SK-N-SH (cell line): ENCODE results near the gene TRIM22. TPM values are rescaled to one million over a fixed set of nuclear protein-coding genes. Genes with fewer than 3 reads are reported as not detected.

Source experiments
- CTCF ChIA-PET: fragments of 300-600, 350-600 bp; formaldehyde crosslinking; extraction: SDS; loops from one replicate; lab custom pipeline; 2021; lab: Yijun Ruan, JAX
- POLR2A ChIA-PET: fragments of 350-600 bp; sonication (Branson Sonifier 250); formaldehyde crosslinking; extraction: SDS; loops from one replicate; lab custom pipeline; 2020; ENCODE audit warnings: antibody characterized with exemption, inconsistent platforms; lab: Yijun Ruan, JAX
- DNase-seq: peaks from one replicate; pipeline ENCODE4 v3.0.0; 2012
- H2AFZ ChIP-seq: fragments of 200-600 bp; sonication (generic); 2 replicates; pipeline ENCODE4 v1.8.1; 2016; ENCODE audit warnings: antibody characterized with exemption, mild to moderate bottlenecking, low read depth
- H3F3A ChIP-seq: fragments of 200-600 bp; sonication (generic); replicated peaks from 2 replicates; pipeline ENCODE3; 2016; ENCODE audit warnings: antibody characterized with exemption, mild to moderate bottlenecking; ENCODE audit not compliant: insufficient read depth
- H3K27ac ChIP-seq, 2 experiments: fragments of 200-500 bp in 1 of 2; fragments of 200-600 bp in 1 of 2; sonication (Bioruptor generic) in 1 of 2; sonication (generic), shearing (Covaris generic) in 1 of 2; 2 replicates each; pipeline versions ENCODE4 v1.5.1 to v1.6.1; 2014 to 2016; ENCODE audit warnings: low read depth in 2 of 2, inconsistent platforms in 1 of 2, low read length in 1 of 2, mild to moderate bottlenecking in 1 of 2, mixed read lengths in 1 of 2
- H3K27me3 ChIP-seq: fragments of 200-600 bp; sonication (generic), shearing (Covaris generic); 2 replicates; pipeline ENCODE4 v1.6.1; 2016; ENCODE audit warnings: mixed run types; ENCODE audit not compliant: insufficient read depth
- H3K36me3 ChIP-seq, 2 experiments: fragments of 200-500 bp in 1 of 2; fragments of 200-600 bp in 1 of 2; sonication (Bioruptor generic) in 1 of 2; sonication (generic) in 1 of 2; replicated peaks in 1 of 2; 2 replicates each; pipeline versions ENCODE3 to v1.5.1; 2014 to 2016; ENCODE audit warnings: low read length in 1 of 2, mild to moderate bottlenecking in 1 of 2; ENCODE audit not compliant: insufficient read depth in 2 of 2, control insufficient read depth in 1 of 2
- H3K4me1 ChIP-seq, 2 experiments: fragments of 200-500 bp in 1 of 2; fragments of 200-600 bp in 1 of 2; sonication (Bioruptor generic) in 1 of 2; sonication (generic), shearing (Covaris generic) in 1 of 2; 2 replicates each; pipeline versions ENCODE4 v1.5.1 to v1.6.1; 2014 to 2016; ENCODE audit warnings: low read depth in 1 of 2, low read length in 1 of 2, mixed run types in 1 of 2; ENCODE audit not compliant: insufficient read depth in 2 of 2, control insufficient read depth in 1 of 2
- H3K4me2 ChIP-seq: fragments of 200-600 bp; sonication (generic), shearing (Covaris generic); 2 replicates; pipeline ENCODE4 v1.6.1; 2017; ENCODE audit warnings: mixed run types
- H3K4me3 ChIP-seq, 2 experiments: fragments of 200-500 bp in 1 of 2; fragments of 200-600 bp in 1 of 2; sonication (Bioruptor generic) in 1 of 2; sonication (generic), shearing (Covaris generic) in 1 of 2; 2 replicates each; pipeline versions ENCODE4 v1.5.1 to v1.8.1; 2014 to 2016; ENCODE audit warnings: low read depth in 2 of 2, inconsistent platforms in 1 of 2, low read length in 1 of 2, mild to moderate bottlenecking in 1 of 2, mixed read lengths in 1 of 2, moderate library complexity in 1 of 2
- H3K79me2 ChIP-seq: fragments of 200-600 bp; sonication (generic); 2 replicates; pipeline ENCODE4 v1.8.1; 2017; ENCODE audit warnings: mild to moderate bottlenecking; ENCODE audit not compliant: insufficient read depth
- H3K9ac ChIP-seq: fragments of 200-600 bp; sonication (generic); 2 replicates; pipeline ENCODE4 v1.6.1; 2017; ENCODE audit warnings: mixed run types
- H3K9me2 ChIP-seq: fragments of 200-600 bp; sonication (generic); 2 replicates; pipeline ENCODE4 v1.6.1; 2017; ENCODE audit warnings: mixed run types
- H3K9me3 ChIP-seq: fragments of 200-600 bp; sonication (generic); 2 replicates; pipeline ENCODE4 v1.6.1; 2017; ENCODE audit warnings: mixed run types, mild to moderate bottlenecking, moderate library complexity
- H4K20me1 ChIP-seq: fragments of 200-600 bp; sonication (generic); 2 replicates; pipeline ENCODE4 v1.6.1; 2017; ENCODE audit warnings: mild to moderate bottlenecking, mixed run types; ENCODE audit not compliant: insufficient read depth
- CHD2 ChIP-seq: fragments of 150-350 bp; IDR thresholded peaks from 2 replicates; pipeline ENCODE4 v1.6.1; 2018; ENCODE audit warnings: low read length; ENCODE audit not compliant: partially characterized antibody
- ELF1 ChIP-seq: IDR thresholded peaks from 2 replicates; pipeline ENCODE4 v1.4.0; 2012
- EZH2phosphoT487 ChIP-seq: fragments of 200-600 bp; sonication (generic); IDR thresholded peaks from 2 replicates; pipeline ENCODE4 v1.6.1; 2017; ENCODE audit warnings: low read depth, mixed run types, mild to moderate bottlenecking, antibody characterized with exemption, moderate library complexity, borderline replicate concordance
- POLR2AphosphoS5 ChIP-seq: IDR thresholded peaks from 2 replicates; pipeline ENCODE4 v1.6.1; 2012; ENCODE audit warnings: low read depth, low read length
- RAD21 ChIP-seq: IDR thresholded peaks from 2 replicates; pipeline ENCODE4 v1.6.1; 2012; ENCODE audit warnings: mild to moderate bottlenecking, low read length
- RCOR1 ChIP-seq: fragments of 150-350 bp; IDR thresholded peaks from 2 replicates; pipeline ENCODE4 v1.6.1; 2017; ENCODE audit warnings: antibody characterized with exemption, low read length
- RFX5 ChIP-seq: IDR thresholded peaks from 2 replicates; pipeline ENCODE4 v1.6.1; 2012; ENCODE audit warnings: mild to moderate bottlenecking, improper control_type of control experiment, low read length
- SIN3A ChIP-seq: IDR thresholded peaks from 2 replicates; pipeline ENCODE4 v1.6.1; 2012; ENCODE audit warnings: low read depth, mild to moderate bottlenecking, low read length, moderate library complexity, borderline replicate concordance
- WGBS: methylation state at CpG from one replicate; pipeline ENCODE4 v1.1.6; 2017; ENCODE audit warnings: low lambda C conversion rate; 5-methylcytosine and 5-hydroxymethylcytosine counted together
- polyA plus RNA-seq, 3 experiments: library from polyadenylated mRNA; depleted of rRNA; stranded (reverse); fragments of >200 nt; gene quantifications; 2 replicates each; pipeline ENCODE4 v1.2.3, GENCODE V29; 2012
- TF ChIP-seq, protein P1 (sequence below): fragments of 150-350 bp; IDR thresholded peaks from 2 replicates; pipeline ENCODE4 v1.6.1; 2017; ENCODE audit warnings: antibody characterized with exemption, low read length, low read depth, borderline replicate concordance

Gene TRIM22
- polyA plus RNA-seq, 1 of the 3 experiments (the other 2 are of a cell fraction) = 47.1 TPM

DNA sequence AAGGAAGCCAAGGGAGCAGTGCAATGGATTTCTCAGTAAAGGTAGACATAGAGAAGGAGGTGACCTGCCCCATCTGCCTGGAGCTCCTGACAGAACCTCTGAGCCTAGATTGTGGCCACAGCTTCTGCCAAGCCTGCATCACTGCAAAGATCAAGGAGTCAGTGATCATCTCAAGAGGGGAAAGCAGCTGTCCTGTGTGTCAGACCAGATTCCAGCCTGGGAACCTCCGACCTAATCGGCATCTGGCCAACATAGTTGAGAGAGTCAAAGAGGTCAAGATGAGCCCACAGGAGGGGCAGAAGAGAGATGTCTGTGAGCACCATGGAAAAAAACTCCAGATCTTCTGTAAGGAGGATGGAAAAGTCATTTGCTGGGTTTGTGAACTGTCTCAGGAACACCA is 6.6 kb downstream of the TRIM22 start (continued):
- TF ChIP-seq, protein P1, sequence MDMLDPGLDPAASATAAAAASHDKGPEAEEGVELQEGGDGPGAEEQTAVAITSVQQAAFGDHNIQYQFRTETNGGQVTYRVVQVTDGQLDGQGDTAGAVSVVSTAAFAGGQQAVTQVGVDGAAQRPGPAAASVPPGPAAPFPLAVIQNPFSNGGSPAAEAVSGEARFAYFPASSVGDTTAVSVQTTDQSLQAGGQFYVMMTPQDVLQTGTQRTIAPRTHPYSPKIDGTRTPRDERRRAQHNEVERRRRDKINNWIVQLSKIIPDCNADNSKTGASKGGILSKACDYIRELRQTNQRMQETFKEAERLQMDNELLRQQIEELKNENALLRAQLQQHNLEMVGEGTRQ = no peak
- TF ChIP-seq RCOR1 = no peak

DNA sequence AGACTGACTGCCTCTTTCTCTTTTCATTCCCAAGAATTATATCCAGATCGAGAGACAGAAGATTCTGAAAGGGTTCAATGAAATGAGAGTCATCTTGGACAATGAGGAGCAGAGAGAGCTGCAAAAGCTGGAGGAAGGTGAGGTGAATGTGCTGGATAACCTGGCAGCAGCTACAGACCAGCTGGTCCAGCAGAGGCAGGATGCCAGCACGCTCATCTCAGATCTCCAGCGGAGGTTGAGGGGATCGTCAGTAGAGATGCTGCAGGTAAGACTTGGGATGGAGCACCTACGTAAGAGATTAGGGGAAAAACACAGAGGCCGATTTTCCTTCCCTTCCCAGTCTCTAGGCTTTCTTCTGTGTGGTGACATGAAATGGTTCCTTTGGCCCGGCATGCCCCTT is 8.7 kb downstream of the TRIM22 start:
- H3K79me2 ChIP-seq = no peaks in the 10 kb centered on the region
- H3K36me3 ChIP-seq = peaks cover 32 to 43% of the 10 kb centered on the region in 2 experiments
- TF ChIP-seq ELF1 = no peak
- TF ChIP-seq, all 33 proteins: peak for 0
- H3K9me3 ChIP-seq = no peaks in the 10 kb centered on the region
- peaks cover 0 to 6% of the 10 kb centered on the region in 2 experiments; a peak in 2 of 4 replicates for H3K4me1 ChIP-seq
- CTCF ChIA-PET = no interaction called here
- no peak overlapping the region for H3K4me2 ChIP-seq
- no peak overlapping the region for H3K9ac ChIP-seq
- no peaks in the 10 kb centered on the region for H3K27me3 ChIP-seq
- no peak overlapping the region for H2AFZ ChIP-seq
- no peak for DNase-seq
- H3K27ac ChIP-seq = no peak overlapping the region
- no peaks in the 10 kb centered on the region for H3K9me2 ChIP-seq
- 53% methylated on average over 7 of the region's 7 CpGs for WGBS
- peaks cover 4% of the 10 kb centered on the region for H3F3A ChIP-seq
- H4K20me1 ChIP-seq = no peaks in the 10 kb centered on the region
- H3K4me3 ChIP-seq = no peak overlapping the region
- POLR2A ChIA-PET = no interaction called here

DNA sequence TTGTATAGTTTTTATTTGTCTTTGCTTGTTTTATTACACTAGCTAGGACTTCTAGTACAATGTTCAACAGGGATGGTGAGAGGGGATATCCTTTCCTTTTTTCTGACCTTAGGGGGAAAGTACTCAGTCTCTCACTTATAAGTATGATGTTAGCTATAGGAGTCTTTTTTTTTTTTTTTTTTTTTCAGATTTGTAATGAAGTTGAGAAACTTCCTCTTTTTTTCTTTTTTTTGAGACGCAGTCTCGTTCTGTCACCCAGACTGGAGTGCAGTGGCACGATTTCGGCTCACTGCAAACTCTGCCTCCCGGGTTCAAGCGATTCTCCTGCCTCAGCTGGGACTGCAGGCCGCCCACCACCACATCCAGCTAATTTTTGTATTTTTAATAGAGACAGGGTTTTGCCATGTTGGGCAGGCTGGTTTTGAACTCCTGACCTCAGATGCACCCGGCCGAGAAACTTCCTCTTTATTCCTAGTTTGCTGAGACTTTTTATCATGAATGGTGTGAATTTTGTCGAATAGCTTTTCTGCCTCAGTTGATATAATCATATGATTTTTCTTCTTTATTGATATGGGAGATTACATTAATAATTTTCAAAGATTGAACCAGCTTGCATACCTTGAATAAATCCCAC is 10.9 kb downstream of the TRIM22 start:
- peaks cover 34 to 48% of the 10 kb centered on the region in 2 experiments for H3K36me3 ChIP-seq
- no peaks in the 10 kb centered on the region for H4K20me1 ChIP-seq
- H3K4me1 ChIP-seq = peaks cover 0 to 6% of the 10 kb centered on the region in 2 experiments; a peak in 2 of 4 replicates
- no peaks in the 10 kb centered on the region for H3K9me2 ChIP-seq
- POLR2A ChIA-PET = no interaction called here
- H3K27ac ChIP-seq = no peak overlapping the region
- H3K9me3 ChIP-seq = no peaks in the 10 kb centered on the region
- no peaks in the 10 kb centered on the region for H3K79me2 ChIP-seq
- CTCF ChIA-PET = no interaction called here
- H3F3A ChIP-seq = peaks cover 4% of the 10 kb centered on the region
- H2AFZ ChIP-seq = no peak overlapping the region
- DNase-seq = no peak
- no peak overlapping the region for H3K4me3 ChIP-seq
- no peak overlapping the region for H3K4me2 ChIP-seq
- TF ChIP-seq EZH2phosphoT487 (no peak), POLR2AphosphoS5 (no peak), RAD21 (no peak), RFX5 (no peak), SIN3A (no peak)
- no peaks in the 10 kb centered on the region for H3K27me3 ChIP-seq
- no peak overlapping the region for H3K9ac ChIP-seq
- 68% methylated on average over 10 of the region's 10 CpGs for WGBS

DNA sequence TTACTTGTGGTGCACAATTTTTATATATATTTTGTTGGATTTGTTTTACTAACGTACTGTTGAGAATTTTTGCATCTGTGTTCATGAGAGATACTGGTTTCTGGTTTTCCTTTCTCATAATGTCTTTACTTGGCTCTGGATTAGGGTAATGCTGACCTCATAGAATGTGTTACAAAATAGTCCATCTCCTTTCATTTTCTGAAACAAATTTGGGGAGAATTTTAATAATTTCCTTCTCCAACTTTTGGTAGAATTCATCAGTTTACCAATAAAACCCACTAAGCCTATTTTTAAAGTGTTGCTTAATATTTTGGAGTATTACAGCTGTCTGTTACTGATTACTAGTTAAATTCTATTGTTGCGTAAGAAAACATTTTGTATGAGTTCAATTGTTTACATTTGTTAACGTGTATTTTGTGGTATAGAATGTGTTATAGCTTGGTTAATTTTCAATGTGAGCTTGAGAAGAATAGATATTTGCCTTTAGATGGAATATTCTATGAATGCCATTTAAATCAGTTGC is 11.5 kb downstream of the TRIM22 start:
- peaks cover 0 to 2% of the 10 kb centered on the region in 2 experiments; a peak in 2 of 4 replicates for H3K4me1 ChIP-seq
- POLR2A ChIA-PET = no interaction called here
- H4K20me1 ChIP-seq = no peaks in the 10 kb centered on the region
- TF ChIP-seq CHD2 = no peak
- no peak overlapping the region for H3K9ac ChIP-seq
- H3K9me2 ChIP-seq = no peaks in the 10 kb centered on the region
- no peaks in the 10 kb centered on the region for H3K9me3 ChIP-seq
- no peak overlapping the region for H3K4me3 ChIP-seq
- no peak overlapping the region for H3K27ac ChIP-seq
- CTCF ChIA-PET = no interaction called here
- 32% methylated on average over 3 of the region's 3 CpGs for WGBS
- H3K27me3 ChIP-seq = no peaks in the 10 kb centered on the region
- no peak overlapping the region for H2AFZ ChIP-seq
- peaks cover 34 to 47% of the 10 kb centered on the region in 2 experiments for H3K36me3 ChIP-seq
- no peaks in the 10 kb centered on the region for H3K79me2 ChIP-seq
- no peak overlapping the region for H3K4me2 ChIP-seq
- H3F3A ChIP-seq = peaks cover 4% of the 10 kb centered on the region
- no peak for DNase-seq
